Left forelimb (tissue), 1 donor: ENCODE data around the gene BEGAIN.

ENCODE experiments used
- DNase-seq: peaks from one replicate; pipeline ENCODE4 v3.0.0-alpha.2; 2018; ENCODE audit warnings: low spot score

Gene BEGAIN

GRCh38 chr14:100536721-100537445, 50.3 kb downstream of the BEGAIN start:
- DNase-seq: peak; percentile 53

DNA sequence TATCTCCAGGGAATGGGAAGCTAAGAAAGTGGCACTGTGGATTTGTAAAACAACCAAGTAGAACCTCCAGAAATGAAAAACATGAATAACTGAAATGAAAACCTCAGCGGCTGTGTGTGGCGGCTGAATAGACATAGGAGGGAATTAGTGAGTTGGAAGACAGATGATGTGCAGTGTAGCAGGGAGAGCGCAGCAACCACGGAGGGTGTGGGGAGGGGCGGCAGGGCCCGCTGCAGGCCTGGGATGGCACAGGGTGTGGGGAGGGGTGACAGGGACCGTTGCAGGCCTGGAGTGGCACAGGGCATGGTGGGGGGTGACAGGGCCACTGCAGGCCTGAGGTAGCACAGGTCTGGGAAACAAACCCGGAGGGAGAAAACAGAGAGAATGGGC, 51.1 kb downstream of the BEGAIN start:
- DNase-seq: no peak

- DNase-seq: peak; percentile 61
Measured at GRCh38 chr14:100535287-100536120, 51.7 kb downstream of the BEGAIN start.

DNA sequence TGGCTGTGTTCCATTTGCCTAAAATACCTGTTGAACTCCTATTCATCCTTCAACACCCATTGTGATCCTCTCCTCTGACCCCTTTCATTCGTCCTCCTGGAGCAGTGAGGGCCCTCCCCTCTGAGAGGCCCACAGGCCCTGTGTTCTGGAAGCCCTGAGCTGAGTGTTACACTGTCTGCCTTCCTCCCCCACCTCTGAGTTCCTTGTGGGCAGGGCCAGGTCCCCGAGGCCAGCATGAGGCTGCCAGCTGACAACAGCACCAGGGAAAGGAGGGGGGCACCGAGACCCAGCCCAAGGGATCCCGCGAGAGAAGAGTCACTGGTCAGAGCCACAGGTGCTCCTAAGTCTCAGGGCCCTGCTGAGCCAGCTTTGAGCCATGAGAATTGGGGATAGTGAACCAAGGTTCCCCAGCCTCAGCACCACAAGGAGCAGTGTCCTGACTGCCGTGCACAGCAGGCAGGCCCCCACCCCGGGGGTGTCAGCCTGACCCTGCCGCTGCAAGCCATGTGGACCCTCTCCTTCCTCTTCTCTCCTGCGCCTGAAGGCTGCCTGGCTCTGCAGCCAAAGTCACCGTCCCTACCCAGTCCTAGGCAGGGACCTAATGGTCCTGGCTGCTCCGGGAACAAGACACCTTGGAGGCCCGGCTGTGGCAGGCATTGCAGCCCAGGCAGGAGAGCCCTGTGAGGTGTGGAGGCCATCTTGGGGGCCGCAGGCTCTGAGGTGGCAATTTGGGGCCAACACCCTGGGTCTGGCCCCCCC, 52.5 kb downstream of the BEGAIN start:
- peak; percentile 45 for DNase-seq

DNA sequence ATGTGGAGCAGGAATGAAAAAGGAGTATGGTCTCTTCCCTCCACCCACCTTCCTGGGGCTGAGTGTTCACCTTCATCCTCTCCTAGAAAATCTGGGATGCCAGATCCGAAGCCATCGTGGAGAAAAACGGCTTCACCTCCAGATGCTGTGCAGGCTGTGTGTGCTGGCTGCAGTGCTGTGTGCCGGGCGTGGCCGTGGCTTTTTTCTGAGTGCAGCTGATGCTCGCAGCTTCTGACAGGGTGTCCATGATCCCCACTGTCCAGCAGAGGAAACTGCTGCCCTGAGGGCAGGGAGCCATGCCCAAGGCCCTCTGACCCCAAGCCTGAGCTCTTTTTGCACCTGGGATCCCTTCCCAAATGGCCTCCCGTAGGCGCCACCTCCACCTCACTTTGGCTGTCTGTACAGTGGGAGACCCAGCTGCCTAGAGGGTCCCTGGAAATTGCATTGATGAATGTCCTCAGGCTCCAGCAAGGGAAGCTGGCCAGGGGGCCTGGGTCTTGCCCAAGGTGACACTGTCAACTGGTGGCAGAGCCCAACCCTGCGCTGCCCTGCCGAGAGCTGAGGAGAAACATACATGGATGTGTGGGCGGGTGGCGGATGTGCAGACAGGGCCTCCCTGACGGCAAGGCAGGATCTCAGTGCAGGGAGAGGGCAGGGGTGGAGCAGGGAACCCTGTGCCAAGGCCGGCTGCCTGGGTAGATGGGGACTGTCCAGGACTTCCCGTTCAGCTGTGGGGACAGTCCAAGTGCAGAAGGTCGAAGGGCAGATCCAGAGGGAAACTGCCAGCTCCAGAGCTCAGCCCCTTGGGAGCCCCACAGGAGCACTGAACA, 53.3 kb downstream of the BEGAIN start:
- peak; percentile 61 for DNase-seq

DNA sequence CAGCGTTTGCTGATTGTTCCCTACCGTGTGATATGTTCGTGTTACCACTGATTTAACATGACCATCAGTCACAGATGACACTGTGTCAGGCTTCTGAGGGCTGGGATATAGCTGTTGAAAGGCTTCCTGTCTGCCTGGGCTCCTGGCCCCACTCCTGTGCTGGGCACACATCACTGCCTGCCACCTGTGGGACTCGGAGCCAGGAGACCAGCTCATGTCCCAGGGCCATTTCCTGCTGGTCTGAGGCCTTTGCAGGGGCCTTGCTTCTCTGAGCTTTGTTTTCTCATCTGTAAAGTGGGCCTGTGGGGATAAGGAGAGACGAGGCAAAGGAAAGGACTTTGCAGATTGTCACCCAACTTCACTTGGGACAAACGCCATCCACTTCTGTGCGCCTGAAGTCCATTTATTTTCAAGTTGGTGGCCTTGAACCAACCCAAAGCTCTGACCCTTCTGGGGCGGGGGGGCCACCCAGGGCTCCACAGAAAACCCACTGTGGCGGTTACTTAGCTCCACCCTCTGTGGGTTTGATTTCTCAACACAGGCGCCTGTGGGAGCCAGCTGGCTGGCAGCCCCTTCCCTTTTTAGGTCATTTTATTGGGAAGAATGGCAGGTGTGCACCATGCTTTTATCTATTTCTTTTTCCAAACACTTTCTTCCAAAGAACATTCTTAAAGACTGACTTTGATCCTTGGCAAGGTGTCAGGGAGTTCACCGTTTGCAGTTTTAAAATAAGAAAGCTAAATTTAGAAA, 54.1 kb downstream of the BEGAIN start:
- DNase-seq: peak; percentile 65

GRCh38 chr14:100532154-100532861, 54.9 kb downstream of the BEGAIN start:
- peak; percentile 60 for DNase-seq

DNA sequence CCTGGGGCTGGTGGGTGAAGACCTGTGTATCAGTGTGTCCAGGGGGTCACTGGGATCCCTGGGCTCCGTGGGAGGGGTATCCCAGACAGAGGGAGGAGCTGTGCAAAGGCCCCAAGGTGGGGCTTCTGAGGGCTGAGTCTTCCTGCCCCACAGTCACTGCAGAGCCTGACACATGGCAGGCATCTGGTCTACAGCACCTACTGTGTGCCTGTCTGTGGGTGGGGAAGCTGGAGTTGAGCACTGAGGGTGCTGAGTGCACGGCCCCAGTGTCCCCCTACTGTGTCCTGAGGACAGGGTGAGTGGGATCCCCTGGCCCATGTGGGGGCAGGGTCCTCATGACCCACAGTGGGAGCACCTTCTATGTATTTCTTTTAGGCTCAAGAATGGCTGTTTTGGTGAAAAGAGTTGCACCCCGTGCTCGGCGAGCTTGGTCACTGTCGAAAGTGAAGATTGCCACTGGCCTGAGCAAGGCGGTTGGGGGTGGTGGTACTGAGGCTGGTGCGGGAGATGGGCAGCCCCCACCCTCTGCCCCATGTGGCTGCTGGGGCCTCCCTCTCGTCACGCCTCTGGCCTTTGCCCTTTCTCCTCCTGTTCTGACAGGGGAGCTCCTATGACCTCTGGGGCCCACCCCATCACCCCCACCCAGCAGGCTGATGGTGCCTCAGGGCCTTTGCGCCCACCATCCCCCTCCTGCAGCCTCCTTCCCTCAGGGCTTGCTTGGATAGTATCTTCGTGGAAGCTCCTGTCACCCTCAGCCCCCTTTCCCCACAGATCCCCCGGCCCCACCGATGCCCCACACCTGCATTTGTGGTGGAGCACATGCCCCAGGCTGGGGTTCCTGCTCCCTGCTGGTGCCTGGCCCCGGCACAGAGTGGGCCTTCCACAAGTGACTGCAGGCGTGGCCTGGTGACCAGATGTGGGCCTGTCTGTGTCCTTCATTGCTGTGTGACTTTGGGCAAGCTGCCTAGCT, 55.8 kb downstream of the BEGAIN start:
- peak; percentile 50 for DNase-seq

DNA sequence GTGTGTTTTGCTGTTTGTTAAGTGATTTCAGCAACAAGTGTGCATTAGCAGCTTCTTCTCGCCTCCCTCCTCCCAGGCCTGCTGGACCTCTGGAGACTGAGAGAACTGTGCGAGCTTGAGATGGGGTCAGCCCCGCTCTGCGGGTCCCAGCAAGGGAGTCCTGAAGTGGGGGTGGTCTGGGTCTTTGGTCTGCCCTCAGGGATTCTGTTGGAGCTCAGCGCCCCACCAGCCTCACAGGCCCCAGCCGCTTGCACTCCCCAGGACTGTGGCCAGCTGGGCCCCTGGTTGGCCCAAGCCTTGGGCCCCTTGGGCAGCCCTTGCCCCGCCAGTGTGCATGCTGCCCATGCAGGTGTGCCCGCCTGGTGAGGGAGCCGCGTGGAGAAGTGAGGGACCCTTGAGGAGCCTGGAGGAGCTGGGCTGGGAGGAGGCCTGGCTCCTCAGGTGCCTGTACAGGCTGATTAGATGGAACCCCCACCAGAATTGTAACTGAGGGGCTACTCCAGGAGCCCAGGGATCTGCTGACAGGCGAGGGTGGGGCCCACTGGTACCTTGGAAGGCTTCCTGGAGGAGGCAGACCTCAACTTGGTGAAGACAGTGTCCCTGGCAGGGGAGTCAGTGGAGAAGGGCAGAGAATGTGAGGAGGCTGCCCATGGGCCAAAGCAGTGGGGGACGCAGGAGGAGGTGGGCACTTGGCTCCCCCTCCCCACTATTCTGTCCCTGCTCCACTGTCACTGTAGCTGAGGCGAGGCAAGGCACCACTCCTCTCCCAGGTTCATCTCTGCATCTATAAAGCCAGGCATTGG, 56.7 kb downstream of the BEGAIN start:
- peak; percentile 60 for DNase-seq

DNA sequence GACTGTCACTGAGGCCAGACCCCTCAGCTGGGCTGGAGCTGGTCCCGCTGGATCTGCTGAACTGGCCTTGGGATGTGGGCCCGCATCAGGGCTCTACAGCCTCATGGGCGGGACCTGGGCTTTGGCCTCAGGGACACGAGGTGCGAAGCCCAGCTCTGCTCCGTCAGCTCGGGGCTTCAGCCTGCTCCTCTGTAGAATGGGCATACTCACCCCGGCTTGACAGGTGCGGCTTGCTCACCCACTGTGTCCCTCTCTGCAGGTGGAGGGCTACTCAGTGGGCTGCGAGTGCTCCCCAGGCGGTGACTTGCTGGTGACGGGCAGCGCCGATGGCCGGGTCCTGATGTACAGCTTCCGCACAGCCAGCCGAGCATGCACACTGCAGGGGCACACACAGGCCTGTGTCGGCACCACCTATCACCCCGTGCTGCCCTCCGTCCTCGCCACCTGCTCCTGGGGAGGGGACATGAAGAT, 57.6 kb downstream of the BEGAIN start:
- DNase-seq: peak; percentile 63

- DNase-seq: no peak
Measured at GRCh38 chr14:100528962-100529560, 58.2 kb downstream of the BEGAIN start.

GRCh38 chr14:100526632-100527031, 60.6 kb downstream of the BEGAIN start:
- peak; percentile 74 for DNase-seq

DNA sequence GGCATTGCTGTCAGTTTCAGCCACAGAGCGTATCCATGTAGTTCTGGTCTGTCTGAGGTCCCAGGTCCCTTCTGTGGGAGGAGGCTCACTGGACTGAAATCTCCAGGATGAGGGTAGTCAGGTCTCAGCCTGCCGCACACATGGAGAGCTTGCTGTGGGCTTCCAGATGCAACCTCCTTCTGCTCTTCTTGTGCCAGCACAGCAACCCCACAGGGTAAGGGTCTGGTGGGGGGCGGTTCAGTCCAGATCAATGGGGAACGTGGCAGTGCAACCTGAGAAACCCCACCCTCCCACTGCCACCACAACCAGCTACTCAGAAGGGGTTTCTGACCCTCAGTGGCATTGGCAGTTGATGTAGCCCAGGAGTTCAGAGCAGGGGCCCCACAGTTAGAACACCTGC, 61.2 kb downstream of the BEGAIN start:
- no peak for DNase-seq

GRCh38 chr14:100525615-100526014, 61.6 kb downstream of the BEGAIN start:
- DNase-seq: peak; percentile 51

- DNase-seq: peak; percentile 68
Measured at GRCh38 chr14:100524933-100525243, 62.3 kb downstream of the BEGAIN start.

DNA sequence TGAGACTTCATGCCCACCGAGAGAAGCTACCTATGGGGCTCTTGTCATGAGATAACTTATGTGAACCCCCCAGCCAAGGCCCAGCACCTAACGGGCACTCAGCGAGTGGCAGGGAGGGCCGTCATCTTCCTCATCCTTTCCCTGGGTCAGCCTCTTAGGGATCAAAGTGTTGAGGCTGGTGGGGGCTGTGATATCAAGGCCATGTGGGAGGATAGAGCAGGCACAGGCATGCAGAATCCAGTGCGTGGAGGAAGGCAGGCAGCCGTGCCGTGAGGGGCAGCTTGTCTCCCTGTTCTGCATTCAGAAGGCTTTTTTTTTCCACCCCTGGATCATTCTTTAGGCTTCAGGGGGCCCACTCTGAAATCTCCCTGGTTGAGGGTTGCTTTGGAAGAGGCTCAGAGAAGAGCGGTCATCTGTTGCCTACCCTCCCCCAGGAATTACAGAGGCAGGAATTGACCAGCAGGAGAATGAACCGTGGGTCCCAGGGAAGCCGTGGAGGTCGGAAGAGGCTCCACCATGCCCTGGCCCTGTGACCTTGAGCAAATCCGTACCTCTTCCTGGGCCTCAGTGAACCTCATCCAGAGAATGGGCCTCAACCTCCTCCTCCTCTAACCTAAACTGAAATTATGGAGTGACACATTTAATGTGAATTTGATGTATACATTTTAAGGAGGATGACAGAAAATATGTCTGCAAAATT, 62.8 kb downstream of the BEGAIN start:
- no peak for DNase-seq

DNA sequence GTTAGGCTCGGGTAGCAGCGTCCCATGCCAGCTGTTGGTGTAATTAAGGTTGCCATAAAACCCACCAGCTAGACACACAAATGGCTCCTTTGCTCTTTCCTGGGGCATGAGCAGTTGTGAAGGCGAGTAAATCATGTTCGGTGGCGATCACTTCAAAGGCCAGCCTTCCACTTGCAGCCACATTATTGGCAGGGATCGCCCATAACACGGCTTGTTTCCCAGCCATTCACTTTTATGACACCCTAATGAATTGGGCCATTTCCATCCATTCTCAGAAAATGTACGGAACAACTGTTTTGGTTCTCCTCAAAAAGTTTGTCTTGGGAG, 63.4 kb downstream of the BEGAIN start:
- DNase-seq: no peak
